GM13977 (cell line): ENCODE measurements around the gene NUP205.

Source experiments
- DNase-seq: peaks from one replicate; pipeline ENCODE4 v3.0.0; 2012; ENCODE audit warnings: low spot score
- in situ Hi-C: fragments of 300-500 bp; cut with MboI; formaldehyde crosslinking; loops from one replicate; pipeline ENCODE4 v1.12.0; 2022; ENCODE audit warnings: low sequenced_read_pairs, low pct_unique_long_range_greater_than_20kb, mixed read lengths, inconsistent platforms; ENCODE audit not compliant: unreplicated experiment
- TF ChIP-seq, protein P1 (sequence below): IDR thresholded peaks from 2 replicates; pipeline ENCODE4 v1.5.1; 2012; ENCODE audit warnings: mild to moderate bottlenecking, control low read depth; ENCODE audit not compliant: insufficient read depth; ENCODE audit errors: extremely low read depth, missing control alignments

Gene NUP205

DNA sequence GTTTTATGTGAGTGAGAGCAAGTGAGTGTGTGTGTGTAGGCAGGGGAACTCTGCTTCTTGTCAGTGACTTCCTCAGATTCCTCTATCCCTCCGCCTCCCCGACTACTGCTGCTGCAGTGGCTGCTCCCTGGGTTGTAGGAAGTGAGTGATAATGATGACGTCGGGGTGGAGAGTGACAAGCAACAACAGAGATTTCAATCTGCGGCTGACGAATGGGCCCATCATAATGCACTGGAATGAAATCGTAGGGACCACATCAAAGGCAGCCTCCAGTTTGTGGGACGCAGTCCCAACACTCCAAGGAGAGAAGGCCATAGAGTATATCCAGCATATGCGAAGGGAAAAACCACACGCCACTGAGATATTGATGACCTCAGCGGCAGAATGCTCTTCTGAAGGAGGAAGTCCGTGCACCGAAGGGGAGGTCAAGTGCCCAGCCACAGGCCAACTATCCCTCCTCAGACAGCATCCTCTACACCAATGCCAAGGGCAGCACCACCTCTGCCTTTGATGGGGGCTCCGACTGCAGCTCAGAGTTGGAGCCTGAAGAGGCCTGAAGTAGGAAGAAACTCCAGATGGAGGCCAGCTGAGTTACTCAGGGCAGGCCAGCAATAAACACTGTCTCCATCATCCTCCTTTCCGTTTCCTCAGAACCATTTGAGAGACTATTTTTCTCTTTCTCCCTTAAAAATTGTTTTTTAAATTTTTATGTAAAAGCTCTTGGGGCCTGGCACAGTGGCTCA, 93.3 kb downstream of the NUP205 start:
- in situ Hi-C loops = no loop called here
- TF ChIP-seq, protein P1, sequence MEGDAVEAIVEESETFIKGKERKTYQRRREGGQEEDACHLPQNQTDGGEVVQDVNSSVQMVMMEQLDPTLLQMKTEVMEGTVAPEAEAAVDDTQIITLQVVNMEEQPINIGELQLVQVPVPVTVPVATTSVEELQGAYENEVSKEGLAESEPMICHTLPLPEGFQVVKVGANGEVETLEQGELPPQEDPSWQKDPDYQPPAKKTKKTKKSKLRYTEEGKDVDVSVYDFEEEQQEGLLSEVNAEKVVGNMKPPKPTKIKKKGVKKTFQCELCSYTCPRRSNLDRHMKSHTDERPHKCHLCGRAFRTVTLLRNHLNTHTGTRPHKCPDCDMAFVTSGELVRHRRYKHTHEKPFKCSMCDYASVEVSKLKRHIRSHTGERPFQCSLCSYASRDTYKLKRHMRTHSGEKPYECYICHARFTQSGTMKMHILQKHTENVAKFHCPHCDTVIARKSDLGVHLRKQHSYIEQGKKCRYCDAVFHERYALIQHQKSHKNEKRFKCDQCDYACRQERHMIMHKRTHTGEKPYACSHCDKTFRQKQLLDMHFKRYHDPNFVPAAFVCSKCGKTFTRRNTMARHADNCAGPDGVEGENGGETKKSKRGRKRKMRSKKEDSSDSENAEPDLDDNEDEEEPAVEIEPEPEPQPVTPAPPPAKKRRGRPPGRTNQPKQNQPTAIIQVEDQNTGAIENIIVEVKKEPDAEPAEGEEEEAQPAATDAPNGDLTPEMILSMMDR = no peak
- no peak for DNase-seq

DNA sequence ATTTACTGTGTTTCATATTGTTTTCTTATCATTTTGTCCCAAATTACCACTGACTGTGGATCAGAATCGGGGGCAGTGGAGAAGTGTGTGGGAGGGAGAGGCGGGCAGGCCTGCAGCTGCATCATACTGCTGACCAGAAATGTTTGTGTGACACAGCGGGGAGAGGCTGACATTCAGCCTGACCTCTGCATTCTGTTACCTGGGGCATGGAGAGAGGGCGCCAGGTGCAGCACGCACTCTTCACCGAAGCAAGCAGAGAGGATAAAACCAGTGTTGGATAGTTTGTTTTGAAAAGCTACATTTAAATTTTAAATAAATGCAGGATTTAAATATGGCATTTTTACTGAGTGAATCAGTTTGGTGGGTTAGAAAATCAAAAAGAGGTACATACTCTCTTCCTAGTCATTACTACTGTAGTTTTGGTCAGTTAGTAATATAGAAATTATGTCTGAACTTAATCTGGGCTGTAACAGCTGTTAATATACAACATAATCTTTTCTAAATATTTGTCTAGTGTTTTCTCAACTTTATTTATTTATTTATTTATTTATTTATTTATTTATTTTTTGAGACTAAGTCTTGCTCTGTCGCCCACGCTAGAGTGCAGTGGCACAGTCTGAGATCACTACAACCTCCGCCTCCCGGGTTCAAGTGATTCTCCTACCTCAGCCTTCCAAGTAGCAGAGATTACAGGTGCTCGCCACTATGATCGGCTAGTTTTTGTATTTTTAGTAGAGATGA, 95.8 kb downstream of the NUP205 start:
- no peak for DNase-seq
- TF ChIP-seq, protein P1 = no peak
- in situ Hi-C loops = no loop called here

DNA sequence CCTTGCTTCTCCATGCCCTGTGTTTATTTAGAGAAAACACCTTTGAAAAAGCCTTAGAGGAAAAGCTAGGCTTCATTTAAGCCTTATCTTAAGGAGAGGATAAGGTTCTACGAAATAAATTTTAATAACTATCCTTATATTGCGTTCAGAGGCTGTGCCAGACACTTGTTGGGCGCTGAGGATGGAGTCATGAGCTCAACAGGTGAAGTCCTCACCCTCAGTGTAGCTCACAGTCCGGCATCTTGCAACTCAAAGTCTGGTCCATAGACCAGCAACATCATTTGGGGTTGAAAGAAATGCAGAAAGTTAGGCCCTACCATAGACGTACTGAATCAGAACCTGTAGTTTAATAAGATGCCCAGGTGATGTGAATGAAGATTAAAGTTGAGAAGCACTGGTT, 100.8 kb downstream of the NUP205 start:
- TF ChIP-seq, protein P1 = no peak
- in situ Hi-C loops = no loop called here
- DNase-seq = no peak

DNA sequence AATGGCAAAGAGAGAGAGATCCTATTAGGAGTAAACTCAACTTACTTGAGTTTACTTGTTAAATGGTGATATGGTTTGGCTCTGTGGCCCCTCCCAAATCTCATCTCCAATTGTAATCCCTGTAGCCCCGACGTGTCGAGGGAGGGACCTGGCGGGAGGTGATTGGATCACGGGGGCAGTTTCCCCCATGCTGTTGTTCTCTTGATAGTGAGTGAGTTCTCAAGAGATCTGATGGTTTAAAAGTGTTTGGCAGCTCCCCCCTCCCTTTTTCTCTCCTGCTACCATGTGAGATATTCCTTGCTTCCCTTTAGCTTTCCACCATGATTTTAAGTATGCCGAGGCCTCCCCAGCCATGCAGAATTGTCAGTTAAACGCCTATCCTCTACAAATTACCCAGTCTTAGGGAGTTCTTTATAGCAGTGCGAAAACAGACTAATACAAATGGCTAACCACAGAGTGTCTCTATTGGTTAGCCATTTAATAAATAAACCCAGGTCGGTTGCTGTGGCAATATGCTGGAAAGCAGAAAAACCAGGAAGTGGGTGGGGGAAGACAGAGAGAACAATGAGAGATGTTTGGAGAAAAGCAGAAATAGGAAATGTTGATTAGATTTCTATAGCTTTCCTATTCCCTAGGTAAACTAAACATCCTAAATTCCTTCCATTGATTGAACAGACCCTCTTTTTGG, 101.6 kb downstream of the NUP205 start:
- in situ Hi-C loops = no loop called here
- TF ChIP-seq, protein P1 = no peak
- DNase-seq = no peak

DNA sequence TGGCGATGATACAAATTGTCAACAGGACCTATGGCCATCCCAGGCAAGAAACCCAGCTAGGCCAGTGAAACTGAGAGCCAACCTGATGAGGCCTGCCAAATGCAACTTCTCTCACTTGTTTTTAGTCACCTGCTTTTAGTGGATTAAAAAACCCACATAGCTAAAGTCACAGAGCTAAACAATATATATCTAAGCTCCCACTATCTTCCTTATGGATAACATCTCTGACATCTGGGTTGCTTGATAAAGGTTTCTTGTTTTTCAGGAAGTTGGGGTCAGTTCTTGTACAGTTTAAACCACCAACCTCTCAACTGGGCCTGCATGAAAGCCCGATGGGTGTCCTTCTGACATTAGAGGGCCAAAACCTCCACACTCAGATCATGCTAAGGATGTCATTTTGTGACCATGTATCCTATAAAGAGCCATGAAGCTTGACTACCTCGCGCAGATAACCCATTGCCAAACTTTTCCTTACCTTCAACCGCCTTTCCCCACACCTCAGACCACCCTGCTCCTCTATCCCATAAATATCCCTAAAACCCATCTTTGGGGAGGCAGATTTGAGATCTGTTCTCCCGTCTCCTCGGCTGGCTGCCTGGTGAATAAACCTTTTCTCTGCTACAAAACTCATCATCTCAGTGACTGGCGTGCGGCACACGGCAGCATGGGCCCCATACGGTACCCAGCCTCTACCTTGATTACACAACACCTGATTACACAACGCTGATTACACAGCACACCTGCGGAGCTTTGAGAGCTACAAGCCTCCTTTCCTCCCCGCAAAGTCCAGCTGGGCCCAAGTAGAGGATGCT, 103.8 kb downstream of the NUP205 start:
- in situ Hi-C loops = no loop called here
- DNase-seq = peak; percentile 30
- TF ChIP-seq, protein P1 = no peak

DNA sequence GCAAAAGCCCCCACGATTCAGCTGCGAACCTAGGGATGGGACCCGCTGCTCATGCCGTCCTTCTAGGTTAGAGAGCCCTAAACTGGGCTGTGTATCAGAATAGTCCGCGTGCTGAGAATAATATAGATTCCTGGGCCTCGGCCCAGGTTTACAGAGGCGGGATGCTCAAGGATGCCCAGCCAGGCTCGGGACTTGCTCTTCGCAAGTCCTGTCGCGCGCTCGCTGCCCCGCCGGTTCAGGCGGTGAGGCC, 104.3 kb downstream of the NUP205 start:
- in situ Hi-C loops = no loop called here
- no peak for DNase-seq
- TF ChIP-seq, protein P1 = no peak
